IPS-20b (cell line): ENCODE data around the gene GARNL3.

Experiments used
- H3K27ac ChIP-seq: one replicate; pipeline ENCODE4 v1.5.1; 2013; ENCODE audit warnings: low read length
- H3K27me3 ChIP-seq: 2 replicates; pipeline ENCODE4 v1.6.1; 2013; ENCODE audit warnings: mild to moderate bottlenecking, low read length, inconsistent platforms; ENCODE audit not compliant: insufficient read depth
- H3K36me3 ChIP-seq: 2 replicates; pipeline ENCODE4 v1.6.1; 2013; ENCODE audit warnings: low read depth, mild to moderate bottlenecking, inconsistent platforms, low read length, moderate library complexity; ENCODE audit not compliant: insufficient read depth
- H3K4me1 ChIP-seq: 2 replicates; pipeline ENCODE4 v1.6.1; 2013; ENCODE audit warnings: mild to moderate bottlenecking, control low read depth, inconsistent platforms, low read length, moderate library complexity; ENCODE audit not compliant: insufficient read depth
- H3K4me3 ChIP-seq: 2 replicates; pipeline ENCODE4 v1.5.1; 2013; ENCODE audit warnings: mild to moderate bottlenecking, low read length, inconsistent platforms
- H3K9ac ChIP-seq: 2 replicates; pipeline ENCODE4 v1.6.1; 2013; ENCODE audit warnings: low read depth, mild to moderate bottlenecking, inconsistent platforms, low read length, moderate library complexity
- H3K9me3 ChIP-seq: 2 replicates; pipeline ENCODE4 v1.6.1; 2013; ENCODE audit warnings: mild to moderate bottlenecking, low read depth, low read length, inconsistent platforms; ENCODE audit not compliant: insufficient read depth

GARNL3 gene

GRCh38 chr9:127360829-127361228, 96.3 kb downstream of the GARNL3 start:
- Histone ChIP-seq H3K9ac (no peak overlapping the region), H3K9me3 (no peaks in the 10 kb centered on the region), H3K4me3 (no peak overlapping the region), H3K36me3 (peaks cover 26% of the 10 kb centered on the region; the same call in 1 of the 2 replicates), H3K27ac (no peak overlapping the region), H3K27me3 (no peaks in the 10 kb centered on the region), H3K4me1 (no peaks in the 10 kb centered on the region)

GRCh38 chr9:127361561-127361960, 97.0 kb downstream of the GARNL3 start:
- Histone ChIP-seq H3K4me1 (no peaks in the 10 kb centered on the region), H3K36me3 (peaks cover 23% of the 10 kb centered on the region; the same call in 1 of the 2 replicates), H3K9me3 (no peaks in the 10 kb centered on the region), H3K27ac (no peak overlapping the region), H3K9ac (no peak overlapping the region), H3K27me3 (no peaks in the 10 kb centered on the region), H3K4me3 (no peak overlapping the region)

GRCh38 chr9:127362829-127363228, 98.3 kb downstream of the GARNL3 start:
- Histone ChIP-seq H3K27me3 (no peaks in the 10 kb centered on the region), H3K4me1 (no peaks in the 10 kb centered on the region), H3K27ac (no peak overlapping the region)

DNA sequence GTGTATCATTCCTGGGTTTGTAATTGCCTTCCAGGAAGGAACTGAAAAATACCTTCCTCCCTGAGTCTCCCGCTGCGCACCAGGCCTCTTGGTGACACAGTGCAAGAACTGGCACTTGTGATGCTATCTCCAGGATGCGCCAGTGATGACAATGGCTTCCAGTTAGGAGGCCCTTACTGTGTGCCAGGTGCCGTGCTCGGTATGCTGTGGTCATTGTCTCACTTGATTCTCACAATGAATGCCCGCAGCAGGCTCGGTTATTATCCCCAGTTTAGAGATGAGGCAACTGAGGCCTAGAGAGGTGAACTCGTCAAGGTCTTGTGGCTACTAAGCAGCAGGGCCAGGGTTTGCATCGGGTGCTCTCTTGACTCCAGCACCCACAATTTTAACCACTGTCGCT, 100.9 kb downstream of the GARNL3 start:
- Histone ChIP-seq H3K27me3 (no peaks in the 10 kb centered on the region), H3K9ac (no peak overlapping the region), H3K9me3 (no peaks in the 10 kb centered on the region), H3K4me1 (no peaks in the 10 kb centered on the region; the same call in 1 of the 2 replicates), H3K27ac (no peak overlapping the region), H3K36me3 (peaks cover 9% of the 10 kb centered on the region; the same call in 1 of the 2 replicates), H3K4me3 (no peak overlapping the region)

More at GRCh38 chr9:127362829-127363228, 98.3 kb downstream of the GARNL3 start:
- Histone ChIP-seq H3K9ac (no peak overlapping the region), H3K9me3 (no peaks in the 10 kb centered on the region), H3K36me3 (peaks cover 14% of the 10 kb centered on the region; the same call in 1 of the 2 replicates), H3K4me3 (no peak overlapping the region)

- Histone ChIP-seq H3K4me1 (no peaks in the 10 kb centered on the region; the same call in 1 of the 2 replicates), H3K4me3 (no peak overlapping the region), H3K9ac (no peak overlapping the region), H3K27me3 (no peaks in the 10 kb centered on the region), H3K9me3 (no peaks in the 10 kb centered on the region), H3K36me3 (peaks cover 9% of the 10 kb centered on the region; the same call in 1 of the 2 replicates), H3K27ac (no peak overlapping the region)
Observed at GRCh38 chr9:127366594-127366993, 102.0 kb downstream of the GARNL3 start.

DNA sequence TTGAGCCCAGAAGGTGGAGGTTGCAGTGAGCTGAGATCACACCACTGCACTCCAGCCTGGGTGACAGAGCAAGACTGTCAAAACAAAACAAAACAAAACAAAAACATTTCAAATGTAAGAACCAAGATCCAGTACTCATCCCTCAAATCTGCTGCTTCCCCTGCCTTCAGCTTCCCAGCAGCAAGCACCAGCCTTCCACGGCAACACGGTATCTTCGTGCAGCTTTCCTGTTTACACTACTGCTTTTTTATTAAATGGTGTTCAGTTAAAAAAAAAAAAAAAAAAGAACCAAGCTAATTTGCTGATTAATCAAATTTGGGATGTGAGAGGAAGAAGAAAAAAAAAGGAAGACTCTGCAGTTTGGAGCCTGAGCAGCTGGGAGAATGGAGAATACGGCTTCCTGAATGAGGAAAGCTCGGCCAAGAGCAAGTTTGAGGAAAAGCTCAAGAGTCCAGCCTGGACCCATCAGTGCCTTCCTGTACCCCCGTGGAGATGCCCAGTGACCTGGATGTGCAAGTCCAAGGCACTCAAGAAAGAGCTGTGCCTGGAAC, 104.4 kb downstream of the GARNL3 start:
- H3K36me3 ChIP-seq = peaks cover 9% of the 10 kb centered on the region; the same call in 1 of the 2 replicates
- peaks cover 10% of the 10 kb centered on the region; the same call in 1 of the 2 replicates for H3K4me1 ChIP-seq
- H3K9ac ChIP-seq = no peak overlapping the region
- no peaks in the 10 kb centered on the region for H3K9me3 ChIP-seq
- no peaks in the 10 kb centered on the region for H3K27me3 ChIP-seq
- H3K27ac ChIP-seq = no peak overlapping the region
- no peak overlapping the region for H3K4me3 ChIP-seq

GRCh38 chr9:127369428-127369827, 104.9 kb downstream of the GARNL3 start:
- Histone ChIP-seq H3K4me1 (peaks cover 10% of the 10 kb centered on the region; the same call in 1 of the 2 replicates), H3K27ac (no peak overlapping the region), H3K9me3 (no peaks in the 10 kb centered on the region), H3K9ac (no peak overlapping the region), H3K36me3 (peaks cover 4% of the 10 kb centered on the region; the same call in 1 of the 2 replicates), H3K4me3 (no peak overlapping the region), H3K27me3 (no peaks in the 10 kb centered on the region)

- Histone ChIP-seq H3K4me3 (no peak overlapping the region), H3K9me3 (no peaks in the 10 kb centered on the region), H3K4me1 (peaks cover 10% of the 10 kb centered on the region; the same call in 1 of the 2 replicates), H3K9ac (no peak overlapping the region), H3K27ac (no peak overlapping the region), H3K27me3 (no peaks in the 10 kb centered on the region), H3K36me3 (no peaks in the 10 kb centered on the region)
Observed at GRCh38 chr9:127370147-127370579, 105.6 kb downstream of the GARNL3 start.

- Histone ChIP-seq H3K27ac (no peak overlapping the region), H3K4me1 (peaks cover 10% of the 10 kb centered on the region; the same call in 1 of the 2 replicates), H3K36me3 (no peaks in the 10 kb centered on the region), H3K9me3 (no peaks in the 10 kb centered on the region), H3K9ac (no peak overlapping the region), H3K27me3 (no peaks in the 10 kb centered on the region), H3K4me3 (no peak overlapping the region)
Observed at GRCh38 chr9:127370672-127371648, 106.4 kb downstream of the GARNL3 start.

DNA sequence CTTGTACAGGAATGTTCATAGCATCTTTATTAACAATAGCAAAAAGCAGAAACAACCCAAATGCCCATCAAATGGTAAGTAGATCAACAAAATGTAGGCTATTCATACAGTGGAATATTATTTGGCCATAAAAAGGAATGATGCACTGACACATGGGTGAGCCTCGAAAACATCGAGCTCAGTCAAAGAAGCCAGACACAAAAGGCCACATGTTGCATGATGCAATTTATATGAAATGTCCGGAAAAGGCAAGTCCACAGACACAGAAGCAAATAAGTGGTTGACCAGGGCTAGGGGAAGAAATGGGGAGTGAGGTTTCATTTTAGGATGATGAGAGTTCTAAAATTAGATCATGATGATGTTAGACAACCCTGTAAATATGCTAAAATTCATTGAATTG, 115.9 kb downstream of the GARNL3 start:
- Histone ChIP-seq H3K27me3 (no peaks in the 10 kb centered on the region), H3K4me3 (no peak overlapping the region), H3K4me1 (no peaks in the 10 kb centered on the region), H3K9me3 (no peaks in the 10 kb centered on the region), H3K9ac (no peak overlapping the region), H3K36me3 (no peaks in the 10 kb centered on the region), H3K27ac (no peak overlapping the region)

DNA sequence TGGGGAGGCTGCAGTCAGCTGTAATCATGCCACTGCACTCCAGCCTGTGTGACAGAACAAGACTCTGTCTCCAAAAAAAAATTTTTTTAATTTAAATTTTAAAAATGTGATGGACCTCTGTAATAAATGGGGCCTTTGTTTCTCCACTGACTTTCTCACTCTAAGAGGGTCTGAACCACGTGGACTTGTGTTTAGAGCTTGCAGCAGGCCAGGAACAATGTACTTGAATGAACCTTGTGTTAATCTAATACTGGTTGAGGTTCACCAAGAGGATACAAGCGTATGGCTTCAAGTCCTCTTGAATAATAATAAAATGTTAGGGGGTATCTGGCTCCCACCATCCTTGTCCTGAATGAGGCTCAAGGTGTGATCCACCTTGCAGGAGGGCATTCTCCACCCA, 118.0 kb downstream of the GARNL3 start:
- Histone ChIP-seq H3K4me1 (no peaks in the 10 kb centered on the region), H3K9ac (no peak overlapping the region), H3K4me3 (no peak overlapping the region), H3K27ac (no peak overlapping the region), H3K27me3 (no peaks in the 10 kb centered on the region), H3K9me3 (no peaks in the 10 kb centered on the region), H3K36me3 (no peaks in the 10 kb centered on the region)
